Activated CD4-positive, alpha-beta T cell treated with anti-CD3 and anti-CD28 coated beads, Interleukin-2, amount 10 ng/mL, durations not matched to agents 24 days and 14 days (primary cell): ENCODE results near the gene SPG11. TPM values are rescaled to one million over a fixed set of nuclear protein-coding genes. Genes with fewer than 3 reads are reported as not detected.
"Not testable (repeated sequence)": the region's sequence is repeated elsewhere in the genome, so short reads cannot be mapped to it uniquely, and the experiment has no call there.

Experiments used
- DNase-seq: peaks from one replicate; pipeline ENCODE4 v3.0.0; 2022
- H3K27ac Mint-ChIP-seq: one replicate; pipeline ENCODE4 v1.8.0; 2022; ENCODE audit warnings: mild to moderate bottlenecking, mixed read lengths
- H3K27me3 Mint-ChIP-seq: one replicate; pipeline ENCODE4 v1.8.0; 2022; ENCODE audit warnings: mixed read lengths
- H3K36me3 Mint-ChIP-seq: one replicate; pipeline ENCODE4 v1.8.0; 2022; ENCODE audit warnings: low read depth, mild to moderate bottlenecking, mixed read lengths
- H3K4me1 Mint-ChIP-seq: one replicate; pipeline ENCODE4 v1.8.0; 2021; ENCODE audit warnings: mixed read lengths
- H3K4me3 Mint-ChIP-seq: one replicate; pipeline ENCODE4 v1.8.0; 2022; ENCODE audit warnings: mild to moderate bottlenecking, moderate library complexity, mixed read lengths
- H3K9me3 Mint-ChIP-seq: one replicate; pipeline ENCODE4 v1.8.0; 2021; ENCODE audit warnings: mixed read lengths
- intact Hi-C: fragments of 100-400 bp; cut with micrococcal nuclease; formaldehyde crosslinking; loops from one replicate; pipeline ENCODE4 v1.15.1; 2023
- total RNA-seq: library from RNA; stranded (reverse); gene quantifications from 2 replicates; pipeline ENCODE4 v1.2.3, GENCODE V29; 2022

SPG11 gene
- total RNA-seq, 1 donor from 2014 or later, result 68.0 TPM

GRCh38 chr15:44532689-44533088 is 130.8 kb downstream of the SPG11 start:
- intact Hi-C loops, result no loop called here
- Mint-ChIP-seq H3K9me3 (no peaks in the 10 kb centered on the region), H3K4me3 (no peak overlapping the region), H3K4me1 (peaks cover 21% of the 10 kb centered on the region), H3K36me3 (peaks cover 15% of the 10 kb centered on the region), H3K27me3 (no peaks in the 10 kb centered on the region), H3K27ac (peak overlapping the region; percentile 39)
- no peak for DNase-seq

- H3K27me3 Mint-ChIP-seq, DNase-seq, intact Hi-C loops, H3K4me3 Mint-ChIP-seq, H3K9me3 Mint-ChIP-seq: not testable (repeated sequence)
- Mint-ChIP-seq H3K36me3 (peaks cover 18% of the 10 kb centered on the region), H3K27ac (peak overlapping the region; percentile 39), H3K4me1 (peaks cover 21% of the 10 kb centered on the region)
These were observed 131.2 kb downstream of the SPG11 start for GRCh38 chr15:44532275-44532674.

GRCh38 chr15:44530653-44531052 is 132.8 kb downstream of the SPG11 start:
- no peak for DNase-seq
- peaks cover 20% of the 10 kb centered on the region for H3K36me3 Mint-ChIP-seq
- H3K9me3 Mint-ChIP-seq, result no peaks in the 10 kb centered on the region
- H3K4me3 Mint-ChIP-seq, result no peak overlapping the region
- no peaks in the 10 kb centered on the region for H3K27me3 Mint-ChIP-seq
- intact Hi-C loops, result no loop called here
- peaks cover 16% of the 10 kb centered on the region for H3K4me1 Mint-ChIP-seq
- H3K27ac Mint-ChIP-seq, result no peak overlapping the region

GRCh38 chr15:44529864-44530604 is 133.4 kb downstream of the SPG11 start:
- Mint-ChIP-seq H3K36me3 (peaks cover 19% of the 10 kb centered on the region), H3K27me3 (no peaks in the 10 kb centered on the region), H3K4me1 (peaks cover 13% of the 10 kb centered on the region), H3K9me3 (no peaks in the 10 kb centered on the region), H3K27ac (no peak overlapping the region), H3K4me3 (no peak overlapping the region)
- intact Hi-C loops, result no loop called here
- no peak for DNase-seq

- Mint-ChIP-seq H3K9me3 (no peaks in the 10 kb centered on the region), H3K27me3 (no peaks in the 10 kb centered on the region), H3K4me1 (peaks cover 5% of the 10 kb centered on the region), H3K36me3 (peaks cover 25% of the 10 kb centered on the region), H3K4me3 (no peak overlapping the region), H3K27ac (no peak overlapping the region)
- intact Hi-C loops, result no loop called here
- DNase-seq, result no peak
These were observed 136.2 kb downstream of the SPG11 start for GRCh38 chr15:44527241-44527640.

- Mint-ChIP-seq H3K27ac (peak overlapping the region; percentile 15), H3K27me3 (no peaks in the 10 kb centered on the region), H3K36me3 (peaks cover 29% of the 10 kb centered on the region), H3K4me1 (no peaks in the 10 kb centered on the region), H3K4me3 (no peak overlapping the region), H3K9me3 (no peaks in the 10 kb centered on the region)
- intact Hi-C loops, result no loop called here
- no peak for DNase-seq
These were observed 138.4 kb downstream of the SPG11 start for GRCh38 chr15:44525018-44525417.

- Mint-ChIP-seq H3K36me3 (peaks cover 41% of the 10 kb centered on the region), H3K27ac (no peak overlapping the region)
These were observed 143.9 kb downstream of the SPG11 start for GRCh38 chr15:44519537-44519936.

GRCh38 chr15:44516436-44516835 is 147.0 kb downstream of the SPG11 start:
- Mint-ChIP-seq H3K9me3 (no peaks in the 10 kb centered on the region), H3K27me3 (no peaks in the 10 kb centered on the region), H3K27ac (no peak overlapping the region), H3K4me3 (no peak overlapping the region), H3K36me3 (peaks cover 30% of the 10 kb centered on the region), H3K4me1 (peaks cover 4% of the 10 kb centered on the region)
- intact Hi-C loops, result no loop called here
- no peak for DNase-seq

More at GRCh38 chr15:44519537-44519936, 143.9 kb downstream of the SPG11 start:
- H3K27me3 Mint-ChIP-seq, result no peaks in the 10 kb centered on the region
- no peak for DNase-seq
- no peak overlapping the region for H3K4me3 Mint-ChIP-seq
- no peaks in the 10 kb centered on the region for H3K9me3 Mint-ChIP-seq
- intact Hi-C loops, result no loop called here
- peaks cover 4% of the 10 kb centered on the region for H3K4me1 Mint-ChIP-seq

Other genes with a start within 250 kb of the SPG11 start
- gene CTDSPL2, start 236.0 kb downstream of the SPG11 start, total RNA-seq, result 67.2 and 69.0 TPM in 2 replicates
- gene EIF3J, start 126.5 kb downstream of the SPG11 start, total RNA-seq, result 161 and 166 TPM in 2 replicates
- gene PATL2, start 47.7 kb upstream of the SPG11 start, total RNA-seq, result 10.9 and 13.5 TPM in 2 replicates
- 4,380 and 4,481 TPM in 2 replicates for gene B2M, start 47.9 kb upstream of the SPG11 start, total RNA-seq
- 38.6 and 42.7 TPM in 2 replicates for gene TRIM69, start 72.9 kb upstream of the SPG11 start, total RNA-seq